ENCODE data around the gene GBX1.

- TF ChIP-seq CTCF (IDR thresholded peaks at IDR 0.05; ENCODE audit: low read depth, low read length) (no peak), MAX (IDR thresholded peaks at IDR 0.05; ENCODE audit: low read depth, low read length) (no peak), MYC (IDR thresholded peaks at IDR 0.05; ENCODE audit: low read depth, low read length) (no peak), POLR2A (IDR thresholded peaks at IDR 0.05; ENCODE audit: extremely low read depth, insufficient read length) (no peak)
Measured at GRCh38 chr7:151167197-151167961, at the start of gene GBX1.
